Panc1 (cell line): ENCODE measurements around the gene ENAH. TPM values are rescaled to one million over a fixed set of nuclear protein-coding genes. Genes with fewer than 3 reads are reported as not detected.

ENCODE experiments used
- ATAC-seq: fragments of 200-7000 bp; cut with Tn5 transposase; 2 replicates; pipeline ENCODE4 v1.9.1; 2020; ENCODE audit warnings: mild to moderate bottlenecking, moderate library complexity
- Bru-seq: library from RNA; stranded (reverse); fragments of 400-500 nt; gene quantifications from one replicate; lab custom pipeline; 2021; lab: Mats Ljungman, UMichigan
- BruChase-seq, 2 experiments: library from RNA; stranded (reverse); fragments of 400-500 nt; gene quantifications; one replicate each; lab custom pipeline; 2021; lab: Mats Ljungman, UMichigan
- BruUV-seq: library from RNA; stranded (reverse); fragments of 400-500 nt; replicated peaks from 2 replicates; lab custom pipeline; 2021; lab: Mats Ljungman, UMichigan
- CTCF ChIA-PET: fragments of 300-600 bp; sonication (Branson Sonifier 250); formaldehyde crosslinking; loops from one replicate; lab custom pipeline; 2022; ENCODE audit warnings: antibody characterized with exemption; lab: Charles Lee
- POLR2A ChIA-PET: fragments of 300-600 bp; sonication (Branson Sonifier 250); formaldehyde crosslinking; loops from one replicate; lab custom pipeline; 2022; ENCODE audit warnings: antibody characterized with exemption; lab: Charles Lee
- DNase-seq: peaks from one replicate; pipeline ENCODE4 v3.0.0-alpha.2; 2010; ENCODE audit warnings: low read depth, low spot score
- H3K27ac ChIP-seq: 2 replicates; pipeline ENCODE4 v1.5.1; 2011; ENCODE audit warnings: mild to moderate bottlenecking, low read length, inconsistent platforms
- H3K27me3 ChIP-seq: fragments of 200-500 bp; sonication (Bioruptor generic); 2 replicates; pipeline ENCODE4 v1.6.0; 2014; ENCODE audit warnings: low read length, inconsistent platforms; ENCODE audit not compliant: control insufficient read depth, insufficient read depth
- H3K36me3 ChIP-seq: fragments of 200-500 bp; sonication (Bioruptor generic); 2 replicates; pipeline ENCODE4 v1.5.1; 2014; ENCODE audit warnings: inconsistent platforms, mild to moderate bottlenecking, low read length, moderate library complexity; ENCODE audit not compliant: control insufficient read depth, insufficient read depth
- H3K4me1 ChIP-seq: 2 replicates; pipeline ENCODE4 v1.5.1; 2011; ENCODE audit warnings: inconsistent platforms, mild to moderate bottlenecking, low read length, moderate library complexity; ENCODE audit not compliant: control insufficient read depth, insufficient read depth
- H3K4me3 ChIP-seq, 2 experiments: 2 replicates each; pipeline ENCODE4 v1.5.1; 2011 to 2012; ENCODE audit warnings: low read depth in 2 of 2, low read length in 2 of 2, mild to moderate bottlenecking in 2 of 2, inconsistent platforms in 1 of 2, moderate library complexity in 1 of 2
- H3K9me3 ChIP-seq: fragments of 200-500 bp; sonication (Bioruptor generic); 2 replicates; pipeline ENCODE4 v1.5.1; 2014; ENCODE audit warnings: low read depth, mild to moderate bottlenecking, inconsistent platforms, low read length, moderate library complexity; ENCODE audit not compliant: control insufficient read depth, insufficient read depth
- POLR2AphosphoS5 ChIP-seq: IDR thresholded peaks from 2 replicates; pipeline ENCODE4 v1.6.1; 2012; ENCODE audit warnings: mild to moderate bottlenecking, low read depth, low read length, moderate library complexity
- SIN3A ChIP-seq: IDR thresholded peaks from 2 replicates; pipeline ENCODE4 v1.6.1; 2012; ENCODE audit warnings: low read depth, mild to moderate bottlenecking, low read length, moderate library complexity, borderline replicate concordance; ENCODE audit not compliant: insufficient read depth
- TCF7L2 ChIP-seq: IDR thresholded peaks from 2 replicates; pipeline ENCODE4 v1.6.1; 2011; ENCODE audit warnings: mild to moderate bottlenecking, low read depth, low read length, inconsistent platforms
- in situ Hi-C: cut with HindIII; loops from 2 replicates; pipeline ENCODE4 v1.10.0; 2016; ENCODE audit warnings: low sequenced_read_pairs, low pct_unique_long_range_greater_than_20kb
- intact Hi-C: fragments of 100-400 bp; cut with micrococcal nuclease; formaldehyde crosslinking; loops from one replicate; pipeline ENCODE4 v1.10.0; 2022; ENCODE audit not compliant: unreplicated experiment
- long read RNA-seq: library from polyadenylated mRNA; unstranded; transcript quantifications from one replicate; pipeline ENCODE4 v2.0.0, GENCODE V29; 2021; ENCODE audit not compliant: unreplicated experiment
- polyA plus RNA-seq: library from polyadenylated mRNA; unstranded; fragments of >200 nt; gene quantifications from one replicate; pipeline ENCODE4 v1.2.1, GENCODE V29; 2012; ENCODE audit warnings: missing spikeins; ENCODE audit not compliant: insufficient read length
- total RNA-seq: library from RNA; stranded (reverse); gene quantifications from one replicate; pipeline ENCODE4 v1.2.1, GENCODE V29; 2021; ENCODE audit not compliant: unreplicated experiment
- TF ChIP-seq, protein P1 (sequence below): fragments of 450-650 bp; IDR thresholded peaks from 2 replicates; pipeline ENCODE4 v1.5.1; 2017; ENCODE audit warnings: mild to moderate bottlenecking
- TF ChIP-seq, protein P2 (sequence below), 2 experiments: IDR thresholded peaks; 2 replicates each; pipeline ENCODE4 v1.6.1; 2011 to 2012; ENCODE audit warnings: low read depth in 2 of 2, control low read depth in 1 of 2, low read length in 1 of 2, mild to moderate bottlenecking in 1 of 2, moderate library complexity in 1 of 2; ENCODE audit not compliant: insufficient read depth in 1 of 2

ENAH gene
- 133 TPM for total RNA-seq
- polyA plus RNA-seq = 73.6 TPM
- percentile 96 among the genes with signal in this experiment for Bru-seq, nascent RNA
- percentile 91 among the genes with signal in this experiment for BruChase-seq, experiment 1, labeled RNA remaining after a 2-hour chase
- percentile 94 among the genes with signal in this experiment for BruChase-seq, experiment 2, labeled RNA remaining after a 6-hour chase
- long read RNA-seq, transcript ENAH-203 (14 exons, 2,758 nt) = major isoform, 6 of 83 reads
- long read RNA-seq, partial matches to known transcripts = 19 of 83 reads
- long read RNA-seq, other reads (novel, unspliced or antisense) = 58 of 83 reads

DNA sequence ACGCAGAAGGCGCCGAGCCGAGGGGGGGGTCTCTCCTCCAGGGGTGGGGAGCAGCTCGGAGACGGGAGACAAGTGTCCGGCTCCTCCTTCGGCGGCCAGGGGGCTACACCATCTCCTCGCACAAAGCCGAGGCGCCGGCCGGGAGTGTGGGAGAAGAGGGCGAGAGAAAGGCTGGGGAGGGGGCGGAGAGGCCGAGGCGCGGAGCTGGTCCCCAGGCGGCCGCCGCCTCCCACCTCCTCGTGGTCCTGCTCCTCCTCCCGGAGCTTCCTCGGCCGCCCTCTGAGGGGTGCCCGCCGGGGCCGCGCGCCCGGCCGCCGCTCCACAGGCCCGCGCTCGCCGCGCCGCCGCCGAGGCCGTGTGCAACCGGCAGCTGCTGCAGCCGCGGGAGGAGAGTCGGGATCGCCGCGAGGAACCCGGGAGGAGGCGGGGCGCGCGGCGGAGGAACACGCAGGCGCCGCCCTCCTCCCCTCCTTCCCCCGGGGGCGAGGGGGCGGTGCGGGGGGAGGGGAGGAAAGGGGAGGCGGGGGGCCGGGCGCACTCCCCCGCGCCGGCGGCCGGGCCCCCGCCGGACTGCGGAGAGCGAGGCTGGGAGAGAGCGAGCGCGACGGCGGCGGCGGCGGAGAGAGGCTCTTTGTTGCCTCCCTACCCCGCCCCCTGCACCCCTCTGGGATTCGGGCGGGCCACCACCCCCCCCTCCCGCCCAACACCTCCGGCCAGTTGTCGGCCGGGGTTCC is at the start of gene ENAH:
TSS of gene ENAH (minus strand) at position 395 of the 734 bp plus-strand sequence. CDS start 433 bp downstream, outside the sequence.
- Histone ChIP-seq H3K4me3 (peak within 1 kb of the TSS; percentile 89 to 100), H3K27me3 (no peaks in the 10 kb centered on the region), H3K36me3 (peaks cover 4% of the 10 kb centered on the region), H3K4me1 (peaks cover 55% of the 10 kb centered on the region), H3K27ac (peak within 1 kb of the TSS; percentile 99), H3K9me3 (no peaks in the 10 kb centered on the region)
- CTCF ChIA-PET = interaction anchor here (0.5 to 1.4 kb wide), 4 partner anchors 49 to 178 kb away, joined by 3 to 7 read pairs (median 4); no protein-coding TSS in a partner anchor
- in situ Hi-C loops (no loop called here), intact Hi-C loops (loop anchor here (10.0 kb wide), 2 partner anchors 98 to 148 kb away; no protein-coding TSS in a partner anchor)
- no TSS peak for BruUV-seq
- DNase-seq = no peak
- peak; percentile 85 for ATAC-seq
- TF ChIP-seq POLR2AphosphoS5 = peak; percentile 77; the same call in 1 of the 2 replicates
- TF ChIP-seq SIN3A = 0 out of 2 replicates have a peak, but pooled peaks have one; percentile 4
- TF ChIP-seq, protein P1, sequence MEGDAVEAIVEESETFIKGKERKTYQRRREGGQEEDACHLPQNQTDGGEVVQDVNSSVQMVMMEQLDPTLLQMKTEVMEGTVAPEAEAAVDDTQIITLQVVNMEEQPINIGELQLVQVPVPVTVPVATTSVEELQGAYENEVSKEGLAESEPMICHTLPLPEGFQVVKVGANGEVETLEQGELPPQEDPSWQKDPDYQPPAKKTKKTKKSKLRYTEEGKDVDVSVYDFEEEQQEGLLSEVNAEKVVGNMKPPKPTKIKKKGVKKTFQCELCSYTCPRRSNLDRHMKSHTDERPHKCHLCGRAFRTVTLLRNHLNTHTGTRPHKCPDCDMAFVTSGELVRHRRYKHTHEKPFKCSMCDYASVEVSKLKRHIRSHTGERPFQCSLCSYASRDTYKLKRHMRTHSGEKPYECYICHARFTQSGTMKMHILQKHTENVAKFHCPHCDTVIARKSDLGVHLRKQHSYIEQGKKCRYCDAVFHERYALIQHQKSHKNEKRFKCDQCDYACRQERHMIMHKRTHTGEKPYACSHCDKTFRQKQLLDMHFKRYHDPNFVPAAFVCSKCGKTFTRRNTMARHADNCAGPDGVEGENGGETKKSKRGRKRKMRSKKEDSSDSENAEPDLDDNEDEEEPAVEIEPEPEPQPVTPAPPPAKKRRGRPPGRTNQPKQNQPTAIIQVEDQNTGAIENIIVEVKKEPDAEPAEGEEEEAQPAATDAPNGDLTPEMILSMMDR = no peak
- POLR2A ChIA-PET = interaction anchor here (0.6 to 0.7 kb wide), 5 partner anchors 50 to 606 kb away, joined by 3 to 13 read pairs (median 9); no protein-coding TSS in a partner anchor

DNA sequence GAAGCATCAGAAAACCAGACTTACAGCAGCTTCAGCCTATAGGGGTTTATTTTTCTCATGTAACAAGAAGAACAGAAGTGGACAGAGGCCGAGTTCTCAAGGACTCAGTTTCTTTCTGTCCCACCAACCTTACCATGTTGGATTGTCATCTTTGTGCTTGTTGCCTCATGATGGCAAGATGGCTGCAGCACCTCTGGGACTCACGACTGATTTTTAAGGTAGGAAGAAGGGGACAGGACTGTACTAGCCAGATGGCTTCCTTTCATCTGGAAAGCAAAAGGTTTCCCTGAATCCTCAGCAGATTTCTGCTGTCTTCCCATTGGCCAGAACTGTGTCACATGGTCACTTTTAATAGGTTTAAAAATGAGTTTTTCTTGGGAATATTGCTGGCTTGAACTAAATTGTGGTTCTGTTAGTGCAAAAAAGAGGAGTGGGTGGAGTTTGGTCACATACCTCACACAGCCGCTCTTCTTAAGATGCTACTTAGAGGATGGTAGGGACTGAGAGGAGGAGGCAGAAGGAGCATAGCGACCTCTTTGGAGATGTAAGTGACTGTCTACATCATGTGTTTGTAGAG is 48.1 kb upstream of the ENAH start:
- ChIA-PET CTCF (no interaction called here), POLR2A (interaction anchor here (1.0 kb wide), 1 partner anchor 46 kb away, joined by 4 read pairs; no protein-coding TSS in a partner anchor)
- TF ChIP-seq TCF7L2 (no peak), SIN3A (no peak), POLR2AphosphoS5 (no peak)
- TF ChIP-seq, protein P1 = no peak
- TF ChIP-seq, protein P2, sequence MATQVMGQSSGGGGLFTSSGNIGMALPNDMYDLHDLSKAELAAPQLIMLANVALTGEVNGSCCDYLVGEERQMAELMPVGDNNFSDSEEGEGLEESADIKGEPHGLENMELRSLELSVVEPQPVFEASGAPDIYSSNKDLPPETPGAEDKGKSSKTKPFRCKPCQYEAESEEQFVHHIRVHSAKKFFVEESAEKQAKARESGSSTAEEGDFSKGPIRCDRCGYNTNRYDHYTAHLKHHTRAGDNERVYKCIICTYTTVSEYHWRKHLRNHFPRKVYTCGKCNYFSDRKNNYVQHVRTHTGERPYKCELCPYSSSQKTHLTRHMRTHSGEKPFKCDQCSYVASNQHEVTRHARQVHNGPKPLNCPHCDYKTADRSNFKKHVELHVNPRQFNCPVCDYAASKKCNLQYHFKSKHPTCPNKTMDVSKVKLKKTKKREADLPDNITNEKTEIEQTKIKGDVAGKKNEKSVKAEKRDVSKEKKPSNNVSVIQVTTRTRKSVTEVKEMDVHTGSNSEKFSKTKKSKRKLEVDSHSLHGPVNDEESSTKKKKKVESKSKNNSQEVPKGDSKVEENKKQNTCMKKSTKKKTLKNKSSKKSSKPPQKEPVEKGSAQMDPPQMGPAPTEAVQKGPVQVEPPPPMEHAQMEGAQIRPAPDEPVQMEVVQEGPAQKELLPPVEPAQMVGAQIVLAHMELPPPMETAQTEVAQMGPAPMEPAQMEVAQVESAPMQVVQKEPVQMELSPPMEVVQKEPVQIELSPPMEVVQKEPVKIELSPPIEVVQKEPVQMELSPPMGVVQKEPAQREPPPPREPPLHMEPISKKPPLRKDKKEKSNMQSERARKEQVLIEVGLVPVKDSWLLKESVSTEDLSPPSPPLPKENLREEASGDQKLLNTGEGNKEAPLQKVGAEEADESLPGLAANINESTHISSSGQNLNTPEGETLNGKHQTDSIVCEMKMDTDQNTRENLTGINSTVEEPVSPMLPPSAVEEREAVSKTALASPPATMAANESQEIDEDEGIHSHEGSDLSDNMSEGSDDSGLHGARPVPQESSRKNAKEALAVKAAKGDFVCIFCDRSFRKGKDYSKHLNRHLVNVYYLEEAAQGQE (IDR thresholded peaks at IDR 0.05; ENCODE audit: insufficient read depth in 1 of 2, low read depth in 2 of 2, low read length in 1 of 2) = no peak
- in situ Hi-C loops = no loop called here
- H3K9me3 ChIP-seq = no peaks in the 10 kb centered on the region
- peaks cover 19% of the 10 kb centered on the region for H3K4me1 ChIP-seq
- no peak for ATAC-seq
- intact Hi-C loops = no loop called here
- H3K27ac ChIP-seq = peak overlapping the region; percentile 86
- BruUV-seq = no TSS peak
- H3K36me3 ChIP-seq = no peaks in the 10 kb centered on the region
- no peak for DNase-seq
- H3K4me3 ChIP-seq = no peak overlapping the region
- H3K27me3 ChIP-seq = no peaks in the 10 kb centered on the region
